RWPE1 (cell line): ENCODE results near the gene PPP2R2B.

Experiments
- CTCF ChIA-PET: fragments of 350-600 bp; sonication (Branson Sonifier 250); formaldehyde crosslinking; extraction: SDS; loops from one replicate; lab custom pipeline; 2021; lab: Yijun Ruan, JAX
- POLR2A ChIA-PET: fragments of 400-600 bp; formaldehyde crosslinking; extraction: SDS; loops from one replicate; lab custom pipeline; 2020; ENCODE audit warnings: antibody characterized with exemption; ENCODE audit not compliant: low non-redundant PET; lab: Yijun Ruan, JAX
- DNase-seq: peaks from one replicate; pipeline ENCODE4 v3.0.0; 2012; ENCODE audit warnings: low spot score
- H3K27ac ChIP-seq: fragments of 450-650 bp; 2 replicates; pipeline ENCODE4 v1.5.1; 2017
- CTCF ChIP-seq: fragments of 450-650 bp; conservative IDR thresholded peaks from 2 replicates; pipeline ENCODE4 v1.5.1; 2017; ENCODE audit warnings: low read depth, mild to moderate bottlenecking

PPP2R2B gene

GRCh38 chr5:146539973-146540372 lies 338.6 kb downstream of the PPP2R2B start:
- TF ChIP-seq CTCF: no peak
- ChIA-PET CTCF (interaction anchor here (0.6 to 1.0 kb wide), 6 partner anchors 419 to 1038 kb away, joined by 3 to 4 read pairs (median 3); no protein-coding TSS in a partner anchor), POLR2A (no interaction called here)
- H3K27ac ChIP-seq: no peak overlapping the region
- DNase-seq: no peak

- ChIA-PET CTCF (interaction anchor here (0.5 to 2.1 kb wide), 5 partner anchors 27 to 650 kb away, joined by 3 to 12 read pairs (median 7); partner anchors contain the start of gene PPP2R2B), POLR2A (interaction anchor here (0.6 kb wide), 1 partner anchor 116 kb away, joined by 3 read pairs; no protein-coding TSS in a partner anchor)
- H3K27ac ChIP-seq: no peak overlapping the region
- no peak for DNase-seq
- TF ChIP-seq CTCF: no peak
Measured at GRCh38 chr5:146538432-146538831, 340.1 kb downstream of the PPP2R2B start.

- H3K27ac ChIP-seq: no peak overlapping the region
- CTCF ChIA-PET: interaction anchor here (0.5 to 3.1 kb wide), 21 partner anchors 8 to 1836 kb away, joined by 3 to 32 read pairs (median 5); partner anchors contain the start of gene GPR151
- POLR2A ChIA-PET: no interaction called here
- TF ChIP-seq CTCF: no peak
- no peak for DNase-seq
Measured at GRCh38 chr5:146533882-146534281, 344.7 kb downstream of the PPP2R2B start.

GRCh38 chr5:146533260-146533857 lies 345.2 kb downstream of the PPP2R2B start:
- peak; percentile 95 for TF ChIP-seq CTCF
- ChIA-PET POLR2A (no interaction called here), CTCF (interaction anchor here (0.5 to 3.1 kb wide), 21 partner anchors 9 to 1836 kb away, joined by 3 to 32 read pairs (median 5); partner anchors contain the start of gene GPR151)
- peak; percentile 68 for DNase-seq
- no peak overlapping the region for H3K27ac ChIP-seq
